Heart right ventricle (tissue), 16 donors: Measurements from ENCODE around the gene LAMA1. TPM values are rescaled to one million over a fixed set of nuclear protein-coding genes. Genes with fewer than 3 reads are reported as not detected.

Source experiments
- ATAC-seq, 8 donors: fragments of 200-7000 bp; cut with Tn5 transposase; one replicate each; pipeline ENCODE4 v1.9.1; 2020; ENCODE audit warnings: mild to moderate bottlenecking in 8 of 8, moderate library complexity in 8 of 8, moderate number of reproducible peaks in 1 of 8
- DNase-seq, 2 donors: peaks; one replicate each; pipeline ENCODE4 v3.0.0-alpha.2; 2020
- H3K27ac ChIP-seq, 10 donors: fragments of 200-600 bp; sonication (generic) in 2 of 10; one replicate each; pipeline versions ENCODE4 v1.5.0 to v1.8.0; 2020 to 2022; ENCODE audit warnings: mild to moderate bottlenecking in 3 of 10
- H3K27me3 ChIP-seq, 7 donors: fragments of 200-600 bp; one replicate each; pipeline ENCODE4 v1.8.0; 2021 to 2022; ENCODE audit warnings: mild to moderate bottlenecking in 2 of 7
- H3K36me3 ChIP-seq, 9 donors: fragments of 200-600 bp; sonication (generic) in 1 of 9; one replicate each; pipeline versions ENCODE4 v1.5.0 to v1.8.0; 2020 to 2022; ENCODE audit warnings: mild to moderate bottlenecking in 2 of 9
- H3K4me1 ChIP-seq, 9 donors: fragments of 200-600 bp; sonication (generic) in 1 of 9; one replicate each; pipeline versions ENCODE4 v1.5.0 to v1.8.0; 2020 to 2022; ENCODE audit warnings: mild to moderate bottlenecking in 4 of 9
- H3K4me3 ChIP-seq, 10 donors: fragments of 200-600 bp; sonication (generic) in 2 of 10; one replicate each; pipeline versions ENCODE4 v1.5.0 to v1.8.0; 2020 to 2022; ENCODE audit warnings: mild to moderate bottlenecking in 7 of 10, moderate library complexity in 2 of 10
- H3K9me3 ChIP-seq, 11 donors: fragments of 200-600 bp in 10 of 11; sonication (generic) in 2 of 11; one replicate each; pipeline versions ENCODE4 v1.5.0 to v1.8.0; 2013 to 2022; ENCODE audit warnings: mild to moderate bottlenecking in 2 of 11, control low read depth in 1 of 11, moderate library complexity in 1 of 11
- CTCF ChIP-seq, 9 donors: fragments of 200-600 bp; sonication (generic) in 2 of 9; IDR thresholded peaks; one replicate each; pipeline versions ENCODE4 v1.5.0 to v1.8.0; 2021 to 2022; ENCODE audit warnings: antibody characterized with exemption in 9 of 9, mild to moderate bottlenecking in 5 of 9, moderate library complexity in 1 of 9
- WGBS, 2 donors: extraction: QIAGEN DNeasy Blood & Tissue Kit; methylation state at CpG; one replicate each; pipeline ENCODE4 v1.1.7; 2013; ENCODE audit warnings: inconsistent platforms in 1 of 2; 5-methylcytosine and 5-hydroxymethylcytosine counted together
- intact Hi-C, 10 donors: fragments of 100-400 bp; cut with DNase I; formaldehyde crosslinking; loops; one replicate each; pipeline versions ENCODE4 v1.11.1 to v1.14.2; 2022
- polyA plus RNA-seq, 2 donors: library from polyadenylated mRNA; stranded (reverse); fragments of 200-250 nt; gene quantifications; one replicate each; pipeline ENCODE4 v1.2.3, GENCODE V29; 2013
- total RNA-seq, 10 donors: library from RNA; stranded (reverse); fragmentation: NEBNext Ultra II Directional in 3 of 10; extraction: Animal tissue kit (Norgen Biotek cat#: 25700) in 3 of 10; gene quantifications; one replicate each; pipeline versions ENCODE4 v1.2.1 to v1.2.4, GENCODE V29; 2021 to 2023
- donor health status: Arrhythmogenic right ventricular cardiomyopathy.
- donor health status: ischemic (EF 13 %, LVEDD 7.1; RV severe dilation, severe dysfunction).
- donor health status: healthy with polysubstance abuse.
- donor health status: DM: no; HTN: yes; CAD: no.
- donor health status: DM: no; HTN: no; CAD: no.
- donor health status: ischemic (EF 25% LVEDD 6.9; RV normal size, moderate dysfunction).
- donor health status: ischemic (EF 25% LVEDD 5.7; RV mildly dilated, moderate dysfunction).
- donor health status: healthy.
- donor health status: DM: yes; HTN: yes; CAD: no.
- donor health status: Ischemic cardiomyopathy.
- donor health status: ischemic (EF 35%, LVEDD 5.7; RV mildly dilated, moderate dysfunction).
- donor health status: nonischemic (EF 11% LVEDD 7.7; RV severe dilation, severe dysfunction).
- donor health status: DM: yes; HTN: yes; CAD: no.
- donor health status: PGD.
- donor health status: ischemic (EF 29% LVEDD 5.4; RV normal size, mild dysfunction).
- donor health status: nonischemic (EF 23%, LVEDD 6.1; RV moderate dilation, normal function).

The LAMA1 gene
- total and polyA plus RNA-seq, 12 donors = 0.05 to 0.82 (median 0.13) TPM; not detected in 4

GRCh38 chr18:7002107-7002506, 115.5 kb downstream of the LAMA1 start:
- Histone ChIP-seq H3K27me3 (peaks cover 0 to 22% (median 10%) of the 10 kb centered on the region in 7 donors), H3K9me3 (no peaks in the 10 kb centered on the region), H3K36me3 (no peaks in the 10 kb centered on the region), H3K4me1 (no peaks in the 10 kb centered on the region), H3K4me3 (no peak overlapping the region), H3K27ac (no peak overlapping the region)
- no peak for ATAC-seq
- 42 to 48% methylated on average over 3 of the region's 3 CpGs for WGBS, 2 donors
- no peak for DNase-seq
- intact Hi-C loops = no loop called here
- TF ChIP-seq CTCF (IDR thresholded peaks at IDR 0.05) = no peak

- no peak overlapping the region for H3K4me3 ChIP-seq
- H3K27me3 ChIP-seq = peaks cover 0 to 27% (median 10%) of the 10 kb centered on the region in 7 donors
- intact Hi-C loops = no loop called here
- no peaks in the 10 kb centered on the region for H3K9me3 ChIP-seq
- 31 to 44% methylated on average over 9 of the region's 9 CpGs for WGBS, 2 donors
- TF ChIP-seq CTCF (IDR thresholded peaks at IDR 0.05) = peak in 6 of 9 donors; percentile 16 to 55 (median 37)
- no peaks in the 10 kb centered on the region for H3K36me3 ChIP-seq
- DNase-seq (no peak), ATAC-seq (no peak)
- no peak overlapping the region for H3K27ac ChIP-seq
- H3K4me1 ChIP-seq = no peaks in the 10 kb centered on the region
Observed at GRCh38 chr18:7000484-7001096, 117.0 kb downstream of the LAMA1 start.

- no peak overlapping the region for H3K4me3 ChIP-seq
- H3K27me3 ChIP-seq = peaks cover 0 to 21% (median 8%) of the 10 kb centered on the region in 7 donors
- H3K27ac ChIP-seq = no peak overlapping the region
- no peak for ATAC-seq
- DNase-seq = no peak
- H3K4me1 ChIP-seq = no peaks in the 10 kb centered on the region
- no peak for TF ChIP-seq CTCF (IDR thresholded peaks at IDR 0.05)
- 74 to 77% methylated on average over 8 of the region's 8 CpGs for WGBS, 2 donors
- intact Hi-C loops = loop anchor here in 1 of 10 donors (1.0 kb wide), 1 partner anchor 46 kb away; no protein-coding TSS in a partner anchor
- H3K9me3 ChIP-seq = no peaks in the 10 kb centered on the region
- H3K36me3 ChIP-seq = no peaks in the 10 kb centered on the region
Observed at GRCh38 chr18:6997808-6998207, 119.8 kb downstream of the LAMA1 start.

- Histone ChIP-seq H3K27ac (no peak overlapping the region), H3K4me3 (no peak overlapping the region), H3K4me1 (no peaks in the 10 kb centered on the region), H3K9me3 (no peaks in the 10 kb centered on the region), H3K36me3 (no peaks in the 10 kb centered on the region), H3K27me3 (peaks cover 0 to 19% (median 5%) of the 10 kb centered on the region in 7 donors)
- TF ChIP-seq CTCF (IDR thresholded peaks at IDR 0.05) = no peak
- ATAC-seq (no peak), DNase-seq (no peak)
- intact Hi-C loops = no loop called here
- WGBS, 2 donors = 69 to 78% methylated on average over 7 of the region's 7 CpGs
Observed at GRCh38 chr18:6994771-6995430, 122.7 kb downstream of the LAMA1 start.
